A673 (cell line): ENCODE results near the gene CCDC27.

Source experiments
- EZH2 ChIP-seq: fragments of 200-600 bp; sonication (generic); IDR thresholded peaks from 2 replicates; pipeline ENCODE4 v1.6.1; 2017; ENCODE audit warnings: borderline replicate concordance, low read depth, mild to moderate bottlenecking, mixed read lengths, antibody characterized with exemption, low read length; ENCODE audit not compliant: poor library complexity, severe bottlenecking
- TF ChIP-seq, protein P1 (sequence below): fragments of 300-800, 200-600 bp; sonication (generic); conservative IDR thresholded peaks from 2 replicates; pipeline ENCODE4 v1.5.1; 2017; ENCODE audit warnings: low read depth, mild to moderate bottlenecking, antibody characterized with exemption, low read length, moderate library complexity, mixed read lengths

GRCh38 chr1:3727825-3728776 is 24.1 kb upstream of the CCDC27 start:
- TF ChIP-seq, protein P1, sequence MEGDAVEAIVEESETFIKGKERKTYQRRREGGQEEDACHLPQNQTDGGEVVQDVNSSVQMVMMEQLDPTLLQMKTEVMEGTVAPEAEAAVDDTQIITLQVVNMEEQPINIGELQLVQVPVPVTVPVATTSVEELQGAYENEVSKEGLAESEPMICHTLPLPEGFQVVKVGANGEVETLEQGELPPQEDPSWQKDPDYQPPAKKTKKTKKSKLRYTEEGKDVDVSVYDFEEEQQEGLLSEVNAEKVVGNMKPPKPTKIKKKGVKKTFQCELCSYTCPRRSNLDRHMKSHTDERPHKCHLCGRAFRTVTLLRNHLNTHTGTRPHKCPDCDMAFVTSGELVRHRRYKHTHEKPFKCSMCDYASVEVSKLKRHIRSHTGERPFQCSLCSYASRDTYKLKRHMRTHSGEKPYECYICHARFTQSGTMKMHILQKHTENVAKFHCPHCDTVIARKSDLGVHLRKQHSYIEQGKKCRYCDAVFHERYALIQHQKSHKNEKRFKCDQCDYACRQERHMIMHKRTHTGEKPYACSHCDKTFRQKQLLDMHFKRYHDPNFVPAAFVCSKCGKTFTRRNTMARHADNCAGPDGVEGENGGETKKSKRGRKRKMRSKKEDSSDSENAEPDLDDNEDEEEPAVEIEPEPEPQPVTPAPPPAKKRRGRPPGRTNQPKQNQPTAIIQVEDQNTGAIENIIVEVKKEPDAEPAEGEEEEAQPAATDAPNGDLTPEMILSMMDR, result no peak
- no peak for TF ChIP-seq EZH2
